GM12878 (cell line): ENCODE results near the gene PLA2G6. TPM values are rescaled to one million over a fixed set of nuclear protein-coding genes. Genes with fewer than 3 reads are reported as not detected.

Source experiments
- ATAC-seq: fragments of 200-7000 bp; cut with Tn5 transposase; 3 replicates; pipeline ENCODE4 v1.9.1; 2020; ENCODE audit warnings: mild to moderate bottlenecking, moderate library complexity
- BruUV-seq: library from RNA; stranded (reverse); fragments of 400-500 nt; replicated peaks from 2 replicates; lab custom pipeline; 2021; lab: Mats Ljungman, UMichigan
- CTCF ChIA-PET: fragments of 300-600 bp; sonication (Branson Sonifier 250); formaldehyde crosslinking; extraction: SDS; loops from one replicate; lab custom pipeline; 2021; ENCODE audit warnings: inconsistent platforms; lab: Yijun Ruan, JAX
- POLR2A ChIA-PET: fragments of 350-600 bp; formaldehyde crosslinking; extraction: SDS; loops from one replicate; lab custom pipeline; 2021; ENCODE audit warnings: inconsistent platforms; lab: Charles Lee
- RAD21 ChIA-PET: fragments of 300-600 bp; sonication (Branson Sonifier 250); formaldehyde crosslinking; loops from one replicate; lab custom pipeline; 2023; ENCODE audit warnings: antibody characterized with exemption; ENCODE audit not compliant: unreplicated experiment; lab: Charles Lee
- SMC1A ChIA-PET: fragments of 300-600 bp; sonication (Branson Sonifier 250); formaldehyde crosslinking; loops from one replicate; lab custom pipeline; 2023; ENCODE audit not compliant: unreplicated experiment, uncharacterized antibody; lab: Charles Lee
- DNase-seq: peaks from one replicate; pipeline ENCODE4 v3.0.0-alpha.2; 2011; ENCODE audit warnings: low read depth, low spot score
- FAIRE-seq: peaks from 3 replicates; lab custom pipeline; 2011; peaks lifted over from hg19 to GRCh38; lab: Jason Lieb, UNC
- H2AFZ ChIP-seq: 2 replicates; pipeline ENCODE4 v1.6.0; 2011; ENCODE audit warnings: low read depth, low read length, control low read depth; ENCODE audit not compliant: control insufficient read depth
- H3K27ac ChIP-seq: 2 replicates; pipeline ENCODE4 v1.5.1; 2011; ENCODE audit warnings: control low read depth; ENCODE audit not compliant: control insufficient read depth, insufficient read depth
- H3K27me3 ChIP-seq, 2 experiments: replicated peaks in 1 of 2; 2 replicates each; pipeline versions ENCODE4 v1.6.0 to v1.6.1; 2011; ENCODE audit warnings: low read length in 1 of 2; ENCODE audit not compliant: control insufficient read depth in 2 of 2, insufficient read depth in 2 of 2
- H3K36me3 ChIP-seq, 2 experiments: 2 replicates each; pipeline ENCODE4 v1.5.1; 2011; ENCODE audit warnings: low read length in 1 of 2; ENCODE audit not compliant: control insufficient read depth in 2 of 2, insufficient read depth in 2 of 2
- H3K4me1 ChIP-seq: 2 replicates; pipeline ENCODE4 v1.6.1; 2011; ENCODE audit warnings: mild to moderate bottlenecking, low read length, moderate library complexity, mixed read lengths; ENCODE audit not compliant: control insufficient read depth, insufficient read depth
- H3K4me2 ChIP-seq: 2 replicates; pipeline ENCODE4 v1.6.0; 2011; ENCODE audit warnings: control low read depth; ENCODE audit not compliant: control insufficient read depth, insufficient read depth
- H3K4me3 ChIP-seq: fragments of 200-600 bp; sonication (generic); 2 replicates; pipeline ENCODE4 v1.5.1; 2016
- H3K79me2 ChIP-seq: 2 replicates; pipeline ENCODE4 v1.6.0; 2011; ENCODE audit warnings: low read length; ENCODE audit not compliant: control insufficient read depth, insufficient read depth
- H3K9ac ChIP-seq: 2 replicates; pipeline ENCODE4 v1.8.0; 2011; ENCODE audit warnings: low read length, control low read depth, mixed read lengths; ENCODE audit not compliant: control insufficient read depth, insufficient read depth
- H3K9me3 ChIP-seq: replicated peaks from 3 replicates; pipeline ENCODE4 v1.5.1; 2011; ENCODE audit warnings: mild to moderate bottlenecking, low read length; ENCODE audit not compliant: control insufficient read depth, insufficient read depth
- H4K20me1 ChIP-seq: 2 replicates; pipeline ENCODE4 v1.6.0; 2011; ENCODE audit not compliant: control insufficient read depth, insufficient read depth
- WGBS: methylation state at CpG from one replicate; pipeline ENCODE4 v1.1.6; 2016; ENCODE audit warnings: low lambda C conversion rate; ENCODE audit not compliant: insufficient replicate concordance, insufficient coverage; ENCODE audit errors: missing lambda C conversion rate; 5-methylcytosine and 5-hydroxymethylcytosine counted together
- in situ Hi-C: fragments of 300-500 bp; cut with MboI; formaldehyde crosslinking; loops from 9 replicates; pipeline ENCODE4 v1.14.3; 2018; ENCODE audit warnings: mixed read lengths
- intact Hi-C: fragments of 100-400 bp; cut with micrococcal nuclease; formaldehyde crosslinking; loops from one replicate; pipeline ENCODE4 v1.14.2; 2022; ENCODE audit not compliant: unreplicated experiment
- polyA plus RNA-seq, 11 experiments: library from polyadenylated mRNA; depleted of rRNA in 4 of 11; unstranded in 6 of 11; stranded (reverse) in 5 of 11; fragments of >200 nt; fragmentation: Nextera tagmentation in 4 of 11; fragmentation: Illumina TruSeq in 1 of 11; extraction: Ambion mirVana in 4 of 11; extraction: Trizol in 1 of 11; gene quantifications; 1 replicate in 1 of 11; 2 replicates in 10 of 11; pipeline versions ENCODE4 v1.2.1 to v1.2.3, GENCODE V29; 2011 to 2016; ENCODE audit warnings: inconsistent platforms in 2 of 11, missing spikeins in 2 of 11, low read depth in 1 of 11
- total RNA-seq, 4 experiments: library from RNA; depleted of rRNA in 3 of 4; stranded (reverse); fragments of >200 nt in 3 of 4; fragmentation: Illumina TruSeq in 1 of 4; extraction: Trizol in 1 of 4; gene quantifications; 2 replicates each; pipeline versions ENCODE4 v1.2.1 to v1.2.3, GENCODE V29; 2013 to 2021
- TF ChIP-seq, protein P1 (sequence below): IDR thresholded peaks from 2 replicates; pipeline ENCODE4 v1.6.1; 2011; ENCODE audit warnings: borderline replicate concordance, low read depth, mild to moderate bottlenecking, moderate library complexity, mixed read lengths, low read length; ENCODE audit not compliant: insufficient read depth; ENCODE audit errors: extremely low read length
- TF ChIP-seq, protein P2 (sequence below): IDR thresholded peaks from 2 replicates; pipeline ENCODE4 v1.6.1; 2011; ENCODE audit warnings: low read depth, low read length, improper control_type of control experiment, borderline replicate concordance

Gene PLA2G6
- total and polyA plus RNA-seq, 10 of the 15 experiments (the other 5 are each of a cell fraction or from before 2014, with no cell fraction given): 0.15 to 42.2 (median 15.8) TPM

DNA sequence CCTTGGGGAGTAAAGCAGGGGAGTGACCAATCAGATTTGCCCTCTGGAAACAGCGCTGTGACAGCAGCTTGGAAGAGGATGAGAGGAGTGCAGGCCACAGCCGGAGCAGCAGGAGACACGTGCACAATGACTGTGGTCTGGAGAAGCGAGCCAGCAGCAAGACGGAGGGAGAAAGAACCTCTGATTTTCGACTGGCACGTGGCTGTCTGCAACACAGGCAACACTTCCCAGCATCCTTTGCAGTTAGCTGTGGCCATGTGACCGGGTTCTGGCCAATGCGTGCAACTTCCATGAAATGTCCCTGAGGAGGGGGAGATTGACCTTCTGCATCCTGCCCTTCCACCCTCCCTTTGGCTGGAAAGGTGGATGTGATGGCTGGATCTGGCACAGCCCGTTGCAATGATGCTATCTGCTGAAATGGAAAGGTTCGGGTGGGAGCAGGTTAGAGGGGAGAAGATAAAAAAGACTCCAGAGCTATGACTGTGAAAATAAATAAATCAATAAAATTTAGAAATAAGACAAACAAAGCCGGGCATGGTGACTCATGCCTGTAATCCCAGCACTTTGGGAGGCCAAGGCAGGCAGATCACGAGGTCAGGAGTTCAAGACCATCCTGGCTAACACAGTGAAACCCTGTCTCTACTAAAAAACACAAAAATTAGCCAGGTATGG, 15.6 kb downstream of the PLA2G6 start:
- Histone ChIP-seq H3K4me1 (peaks cover 20% of the 10 kb centered on the region), H3K27me3 (no peaks in the 10 kb centered on the region), H3K9me3 (peaks cover 2% of the 10 kb centered on the region; the same call in 1 of the 3 replicates), H2AFZ (no peak overlapping the region), H3K4me3 (no peak overlapping the region), H3K79me2 (no peaks in the 10 kb centered on the region; the same call in 1 of the 2 replicates), H3K36me3 (peaks cover 4 to 7% of the 10 kb centered on the region in 2 experiments; a peak in 3 of 4 replicates), H3K4me2 (no peak overlapping the region), H3K27ac (no peak overlapping the region), H4K20me1 (no peaks in the 10 kb centered on the region), H3K9ac (no peak overlapping the region)
- TF ChIP-seq, protein P1, sequence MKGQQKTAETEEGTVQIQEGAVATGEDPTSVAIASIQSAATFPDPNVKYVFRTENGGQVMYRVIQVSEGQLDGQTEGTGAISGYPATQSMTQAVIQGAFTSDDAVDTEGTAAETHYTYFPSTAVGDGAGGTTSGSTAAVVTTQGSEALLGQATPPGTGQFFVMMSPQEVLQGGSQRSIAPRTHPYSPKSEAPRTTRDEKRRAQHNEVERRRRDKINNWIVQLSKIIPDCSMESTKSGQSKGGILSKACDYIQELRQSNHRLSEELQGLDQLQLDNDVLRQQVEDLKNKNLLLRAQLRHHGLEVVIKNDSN: peak; percentile 6
- TF ChIP-seq, protein P2, sequence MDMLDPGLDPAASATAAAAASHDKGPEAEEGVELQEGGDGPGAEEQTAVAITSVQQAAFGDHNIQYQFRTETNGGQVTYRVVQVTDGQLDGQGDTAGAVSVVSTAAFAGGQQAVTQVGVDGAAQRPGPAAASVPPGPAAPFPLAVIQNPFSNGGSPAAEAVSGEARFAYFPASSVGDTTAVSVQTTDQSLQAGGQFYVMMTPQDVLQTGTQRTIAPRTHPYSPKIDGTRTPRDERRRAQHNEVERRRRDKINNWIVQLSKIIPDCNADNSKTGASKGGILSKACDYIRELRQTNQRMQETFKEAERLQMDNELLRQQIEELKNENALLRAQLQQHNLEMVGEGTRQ: no peak
- SMC1A ChIA-PET: interaction anchor here (0.6 to 1.6 kb wide), 3 partner anchors 11 to 212 kb away, joined by 3 to 4 read pairs (median 3); no protein-coding TSS in a partner anchor
- ATAC-seq (no peak), DNase-seq (no peak), FAIRE-seq (no peak)
- WGBS: 83% methylated on average over 12 of the region's 13 CpGs
- POLR2A ChIA-PET: no interaction called here
- no TSS peak for BruUV-seq
- intact Hi-C loops (no loop called here), in situ Hi-C loops (no loop called here)
- RAD21 ChIA-PET: no interaction called here
- CTCF ChIA-PET: interaction anchor here (1.4 kb wide), 1 partner anchor 10 kb away, joined by 4 read pairs; no protein-coding TSS in a partner anchor
